Myocyte (in vitro differentiated cells): ENCODE results near the gene ADGRB2. TPM values are rescaled to one million over a fixed set of nuclear protein-coding genes. Genes with fewer than 3 reads are reported as not detected.

Experiments used
- DNase-seq: peaks from one replicate; pipeline ENCODE4 v3.0.0-alpha.2; 2012; ENCODE audit warnings: low read depth
- total RNA-seq: library from RNA; depleted of rRNA; stranded (reverse); fragments of >200 nt; gene quantifications from 2 replicates; pipeline ENCODE4 v1.2.3, GENCODE V29; 2014

ADGRB2 gene
- total RNA-seq, 1 donor from 2014 or later, result 15.8 TPM

DNA sequence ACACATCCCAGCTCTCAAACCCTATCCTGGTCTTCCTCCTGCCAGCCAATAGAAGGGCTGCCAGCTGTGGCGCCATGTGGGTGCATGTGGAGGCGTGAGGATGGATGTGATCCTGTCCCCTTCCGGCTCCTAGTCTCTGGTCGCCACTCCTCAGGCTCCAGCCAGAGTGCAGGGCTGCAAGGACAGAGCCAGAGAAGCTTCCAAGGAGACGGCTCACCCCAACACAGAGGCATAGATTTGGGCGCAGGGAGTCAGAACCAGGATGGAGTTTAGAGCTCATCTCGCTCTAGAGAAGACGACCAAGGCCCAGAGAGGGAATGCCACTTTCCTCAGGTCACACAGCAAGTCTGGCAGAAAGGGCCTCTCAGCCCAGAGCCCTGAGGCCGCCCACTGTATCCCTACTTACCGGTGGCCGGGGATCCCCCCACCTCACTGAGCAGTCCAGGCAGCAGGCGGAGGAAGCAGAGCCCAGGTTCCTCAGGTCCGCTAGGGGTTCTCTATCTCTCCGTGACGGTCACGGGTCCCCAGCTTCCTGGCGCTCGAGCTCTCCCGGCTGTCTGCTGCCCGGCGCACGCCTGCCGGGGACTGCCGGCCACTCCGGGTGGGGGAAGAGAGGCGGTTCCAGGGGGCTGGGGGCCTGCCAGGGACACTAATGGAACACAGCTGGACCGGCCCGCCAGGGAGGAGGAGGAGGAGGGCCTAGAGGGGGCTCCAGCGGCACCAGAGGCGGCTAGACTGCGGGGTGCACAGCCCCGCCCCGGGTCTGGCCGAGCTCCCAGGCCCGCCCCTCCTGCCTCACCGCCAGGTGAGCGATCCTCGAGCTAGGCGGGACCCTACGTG is 60.5 kb downstream of the ADGRB2 start, which contains the start of gene COL16A1:
Gene COL16A1 (minus strand): TSS at position 587 of the 840 bp plus-strand sequence. CDS start 1,824 bp downstream, outside the sequence.
- no peak for DNase-seq

DNA sequence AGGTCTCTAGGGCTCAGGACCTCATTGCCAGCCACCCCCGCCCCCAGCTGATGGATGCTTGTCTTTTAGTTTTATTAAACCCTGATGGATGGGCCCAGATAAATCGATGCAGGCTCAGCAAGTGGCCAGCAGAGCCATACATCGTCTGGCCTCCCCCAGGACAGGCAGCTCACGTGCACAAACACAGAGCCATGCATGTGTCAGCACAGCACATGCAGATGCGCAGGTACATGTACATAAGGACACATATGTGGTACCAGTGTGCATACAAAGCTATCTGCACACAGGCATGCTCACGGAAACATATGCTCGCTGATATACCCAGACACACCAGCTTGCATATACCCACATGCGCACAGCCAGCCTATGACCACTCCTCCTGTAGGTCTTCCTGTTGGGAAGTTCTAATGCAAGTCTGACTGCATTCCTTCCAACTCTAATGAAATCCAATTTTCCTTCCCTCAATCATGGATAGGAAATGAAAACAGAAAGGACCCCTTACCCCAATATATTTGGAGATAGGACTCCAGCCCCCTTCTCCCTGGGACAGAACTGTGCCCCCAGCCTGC is 61.2 kb downstream of the ADGRB2 start:
- DNase-seq, result no peak

GRCh38 chr1:31701091-31701736 is 62.9 kb downstream of the ADGRB2 start:
- DNase-seq, result peak; percentile 86

DNA sequence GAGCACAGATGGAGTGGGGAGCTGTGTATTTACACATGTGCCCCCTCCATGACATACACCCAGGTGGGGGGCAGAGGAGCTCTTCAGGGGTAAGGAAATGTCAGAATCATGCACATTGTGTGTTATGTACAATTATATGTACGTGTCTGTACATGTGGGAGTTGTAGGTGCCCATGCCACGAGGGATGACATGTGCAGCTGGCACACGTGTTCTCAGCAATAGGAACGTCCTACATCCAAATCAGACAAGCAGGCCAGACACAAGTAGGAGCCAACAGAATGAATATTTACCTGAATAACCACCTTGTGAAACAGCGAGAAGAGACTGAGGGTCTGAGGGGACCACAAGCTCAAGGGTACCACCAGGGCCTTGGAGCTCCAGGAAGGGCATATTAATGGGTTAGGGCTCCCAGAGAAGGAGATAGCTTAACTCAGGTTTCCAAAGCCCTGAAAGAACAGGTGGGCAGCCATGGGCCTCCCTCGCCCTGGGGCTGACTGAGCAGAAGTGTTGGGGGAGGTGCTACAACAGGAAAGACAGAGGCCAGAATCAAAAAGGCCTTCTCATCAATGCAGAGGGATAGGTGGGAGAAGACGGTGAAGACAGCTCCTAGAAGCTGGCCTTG is 63.6 kb downstream of the ADGRB2 start:
- no peak for DNase-seq

GRCh38 chr1:31699341-31699891 is 64.7 kb downstream of the ADGRB2 start:
- DNase-seq, result no peak

- DNase-seq, result no peak
Measured at GRCh38 chr1:31697369-31697984, 66.7 kb downstream of the ADGRB2 start.

- DNase-seq, result no peak
Measured at GRCh38 chr1:31696242-31696641, 67.9 kb downstream of the ADGRB2 start.

GRCh38 chr1:31695327-31695726 is 68.8 kb downstream of the ADGRB2 start:
- no peak for DNase-seq

DNA sequence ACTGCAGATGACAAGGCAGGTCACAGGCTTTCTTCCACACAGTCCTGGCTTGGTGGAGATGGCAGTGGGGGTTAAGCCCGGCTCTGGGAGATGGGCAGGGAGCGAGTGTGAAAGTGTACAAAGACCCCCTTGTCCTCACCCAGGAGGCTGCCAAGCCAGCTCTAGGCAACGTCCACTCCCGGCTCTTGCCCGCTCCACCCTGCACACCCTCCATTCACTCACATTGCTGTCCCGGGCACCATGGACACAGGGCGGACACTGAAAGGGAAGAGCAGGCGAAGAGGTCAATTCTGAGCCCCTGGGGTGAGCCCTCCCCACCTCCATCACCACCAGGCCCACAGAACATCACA is 69.2 kb downstream of the ADGRB2 start:
- no peak for DNase-seq

- no peak for DNase-seq
Measured at GRCh38 chr1:31694069-31694963, 69.8 kb downstream of the ADGRB2 start.

DNA sequence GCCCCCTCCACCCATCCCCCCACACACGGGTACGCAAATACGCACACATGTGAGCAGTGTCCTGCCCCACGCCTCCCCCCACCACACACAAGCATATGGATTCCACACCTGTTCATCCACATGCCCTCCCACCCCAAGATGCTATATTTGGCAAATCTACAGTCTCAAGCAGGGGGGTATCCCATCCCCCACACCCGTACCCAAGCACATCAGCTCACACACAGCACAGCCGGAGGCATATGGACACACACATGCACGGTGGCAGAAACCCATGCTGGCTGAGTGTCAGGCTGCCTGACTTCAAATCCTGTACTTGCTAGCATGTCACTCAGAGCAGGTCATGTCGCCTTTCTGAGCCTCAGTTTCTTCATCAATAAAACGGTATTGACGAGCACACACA is 70.9 kb downstream of the ADGRB2 start:
- no peak for DNase-seq

DNA sequence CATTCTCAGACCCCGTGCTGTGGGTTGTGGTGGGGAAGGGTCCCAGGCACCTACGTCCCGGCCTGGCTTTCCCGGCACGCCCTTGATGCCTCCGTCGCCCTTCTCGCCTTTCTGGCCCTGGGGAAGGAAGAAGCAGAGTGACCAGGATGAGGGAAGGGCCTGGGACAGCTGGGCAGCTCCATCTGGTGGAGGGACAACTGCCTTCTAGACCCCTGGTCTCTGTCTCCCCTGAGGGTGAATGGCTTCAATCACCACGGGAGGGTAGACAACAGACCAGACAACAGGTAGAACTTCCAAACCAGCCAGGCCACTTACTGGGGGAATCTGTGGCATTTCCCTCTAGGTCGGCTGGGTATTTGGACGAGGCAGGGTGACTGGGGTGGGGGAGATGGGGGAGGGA is 72.2 kb downstream of the ADGRB2 start:
- no peak for DNase-seq

- DNase-seq, result no peak
Measured at GRCh38 chr1:31691446-31691845, 72.7 kb downstream of the ADGRB2 start.

- DNase-seq, result no peak
Measured at GRCh38 chr1:31690921-31691320, 73.2 kb downstream of the ADGRB2 start.

- peak; percentile 93 for DNase-seq
Measured at GRCh38 chr1:31689854-31690253, 74.3 kb downstream of the ADGRB2 start.

DNA sequence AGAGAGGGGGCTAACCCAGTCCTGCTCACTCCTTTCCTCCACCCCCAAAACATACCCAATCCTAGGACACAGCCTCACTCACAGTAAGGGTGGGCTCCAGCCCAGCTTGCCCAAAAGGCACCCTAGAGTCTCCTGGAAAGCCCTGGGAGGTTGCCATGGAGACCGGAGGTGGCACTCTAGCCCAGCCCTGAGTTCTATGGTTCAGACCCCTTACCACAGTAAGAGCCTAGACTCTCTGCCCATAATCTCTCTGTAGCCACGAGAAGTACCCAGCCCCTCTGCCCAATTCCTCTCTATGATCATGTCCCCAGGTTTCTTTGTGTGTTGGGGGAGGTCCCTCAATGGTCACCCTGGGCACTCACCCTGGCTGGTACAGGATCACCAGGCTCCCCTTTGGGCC is 74.8 kb downstream of the ADGRB2 start:
- no peak for DNase-seq

- no peak for DNase-seq
Measured at GRCh38 chr1:31688233-31688918, 75.8 kb downstream of the ADGRB2 start.

GRCh38 chr1:31687601-31688000 is 76.5 kb downstream of the ADGRB2 start:
- no peak for DNase-seq

- DNase-seq, result no peak
Measured at GRCh38 chr1:31685795-31686194, 78.3 kb downstream of the ADGRB2 start.

- DNase-seq, result no peak
Measured at GRCh38 chr1:31683997-31684396, 80.1 kb downstream of the ADGRB2 start.
